ENCODE results near the gene ME1.
"Not testable (repeated sequence)": the region's sequence is repeated elsewhere in the genome, so short reads cannot be mapped to it uniquely, and the experiment has no call there.

The ME1 gene

GRCh38 chr6:83352424-83353061 is 78.3 kb downstream of the ME1 start:
- no peak for DNase-seq

- no peak for DNase-seq
These were observed 87.7 kb downstream of the ME1 start for GRCh38 chr6:83343121-83343520.

- DNase-seq, result no peak
These were observed 89.1 kb downstream of the ME1 start for GRCh38 chr6:83341765-83342164.

GRCh38 chr6:83333916-83334315 is 96.9 kb downstream of the ME1 start:
- not testable (repeated sequence) for DNase-seq

GRCh38 chr6:83333500-83333899 is 97.4 kb downstream of the ME1 start:
- DNase-seq, result no peak

GRCh38 chr6:83314693-83315092 is 116.2 kb downstream of the ME1 start:
- DNase-seq, result no peak

- DNase-seq, result no peak
These were observed 117.0 kb downstream of the ME1 start for GRCh38 chr6:83313882-83314281.

- no peak for DNase-seq
These were observed 119.6 kb downstream of the ME1 start for GRCh38 chr6:83311231-83311630.

- DNase-seq, result no peak
These were observed 120.8 kb downstream of the ME1 start for GRCh38 chr6:83310046-83310445.

GRCh38 chr6:83309344-83309743 is 121.5 kb downstream of the ME1 start:
- DNase-seq, result no peak

- DNase-seq, result no peak
These were observed 122.0 kb downstream of the ME1 start for GRCh38 chr6:83308833-83309232.

- DNase-seq, result no peak
These were observed 123.0 kb downstream of the ME1 start for GRCh38 chr6:83307849-83308248.

GRCh38 chr6:83303426-83303825 is 127.4 kb downstream of the ME1 start:
- no peak for DNase-seq

- no peak for DNase-seq
These were observed 136.2 kb downstream of the ME1 start for GRCh38 chr6:83294676-83295075.

GRCh38 chr6:83292900-83293843 is 137.7 kb downstream of the ME1 start:
- no peak for DNase-seq

GRCh38 chr6:83287298-83287697 is 143.6 kb downstream of the ME1 start:
- not testable (repeated sequence) for DNase-seq

GRCh38 chr6:83285917-83286316 is 144.9 kb downstream of the ME1 start:
- no peak for DNase-seq

- no peak for DNase-seq
These were observed 157.3 kb downstream of the ME1 start for GRCh38 chr6:83273596-83273995.

GRCh38 chr6:83270971-83271719 is 159.7 kb downstream of the ME1 start:
- no peak for DNase-seq

GRCh38 chr6:83265384-83265783 is 165.5 kb downstream of the ME1 start:
- DNase-seq, result no peak

- no peak for DNase-seq
These were observed 170.3 kb downstream of the ME1 start for GRCh38 chr6:83260577-83260976.

GRCh38 chr6:83258517-83258916 is 172.3 kb downstream of the ME1 start:
- DNase-seq, result peak; percentile 45

- no peak for DNase-seq
These were observed 173.1 kb downstream of the ME1 start for GRCh38 chr6:83257791-83258190.

GRCh38 chr6:83256719-83257118 is 174.1 kb downstream of the ME1 start:
- not testable (repeated sequence) for DNase-seq

All from NCI-H524 treated with DMSO at 0.1 percent for 48 hours (cell line).